ENCODE data around the gene NTN1. TPM values are rescaled to one million over a fixed set of nuclear protein-coding genes. Genes with fewer than 3 reads are reported as not detected.

The NTN1 gene
- total RNA-seq, 4 donors from 2014 or later = 15.9 to 31.0 (median 25.0) TPM

DNA sequence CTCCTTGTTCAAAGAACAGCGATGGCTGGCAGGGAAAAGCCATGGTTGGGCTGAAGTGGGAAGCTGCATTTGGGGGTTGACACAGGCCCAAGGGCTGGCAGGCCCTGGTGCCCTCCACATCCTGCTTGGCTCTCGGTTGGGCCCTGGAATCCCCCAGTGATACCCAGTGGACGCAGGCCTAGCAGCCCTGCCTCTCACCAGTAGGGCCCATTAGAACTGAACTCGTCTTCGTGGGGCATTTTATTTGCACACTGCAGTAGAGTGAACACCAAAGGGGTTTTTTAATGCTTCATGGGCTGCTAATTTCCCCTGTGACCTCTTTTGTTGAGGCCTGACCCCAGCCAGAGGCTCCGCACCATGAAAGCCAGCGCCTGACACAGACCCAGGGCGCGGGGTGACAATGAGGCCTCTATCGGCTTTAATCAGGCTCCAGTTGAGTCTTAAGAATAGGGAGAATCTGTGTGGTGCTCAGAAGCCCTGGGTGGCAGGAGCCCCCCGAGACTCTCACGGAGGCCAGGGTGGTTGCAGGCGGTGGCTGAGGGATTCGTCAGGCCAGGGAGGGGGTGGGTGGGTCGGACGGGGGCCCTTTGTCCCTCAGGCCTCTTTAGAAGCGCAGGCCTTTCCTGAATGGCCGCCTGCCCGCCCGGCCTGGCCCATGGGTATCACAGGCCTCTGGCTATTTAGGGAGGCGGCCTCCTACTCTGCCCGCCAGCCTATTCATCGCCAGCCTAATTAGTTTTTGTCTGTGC, 199.3 kb downstream of the NTN1 start:
- peak overlapping the region in 1 of 4 donors; percentile 0 for H3K27ac ChIP-seq
- peaks cover 0 to 26% (median 0%) of the 10 kb centered on the region in 4 donors for H3K4me1 ChIP-seq
- WGBS, 2 donors = 44 to 71% methylated on average over 12 to 18 of the region's 23 CpGs
- no peak overlapping the region for H3K4me3 ChIP-seq
- peaks cover 0 to 11% (median 0%) of the 10 kb centered on the region in 4 donors for H3K9me3 ChIP-seq
- no peak for DNase-seq (ENCODE audit: low spot score in 2 of 2)
- no peak for TF ChIP-seq EP300 (IDR thresholded peaks at IDR 0.05)
- TF ChIP-seq, protein P1, sequence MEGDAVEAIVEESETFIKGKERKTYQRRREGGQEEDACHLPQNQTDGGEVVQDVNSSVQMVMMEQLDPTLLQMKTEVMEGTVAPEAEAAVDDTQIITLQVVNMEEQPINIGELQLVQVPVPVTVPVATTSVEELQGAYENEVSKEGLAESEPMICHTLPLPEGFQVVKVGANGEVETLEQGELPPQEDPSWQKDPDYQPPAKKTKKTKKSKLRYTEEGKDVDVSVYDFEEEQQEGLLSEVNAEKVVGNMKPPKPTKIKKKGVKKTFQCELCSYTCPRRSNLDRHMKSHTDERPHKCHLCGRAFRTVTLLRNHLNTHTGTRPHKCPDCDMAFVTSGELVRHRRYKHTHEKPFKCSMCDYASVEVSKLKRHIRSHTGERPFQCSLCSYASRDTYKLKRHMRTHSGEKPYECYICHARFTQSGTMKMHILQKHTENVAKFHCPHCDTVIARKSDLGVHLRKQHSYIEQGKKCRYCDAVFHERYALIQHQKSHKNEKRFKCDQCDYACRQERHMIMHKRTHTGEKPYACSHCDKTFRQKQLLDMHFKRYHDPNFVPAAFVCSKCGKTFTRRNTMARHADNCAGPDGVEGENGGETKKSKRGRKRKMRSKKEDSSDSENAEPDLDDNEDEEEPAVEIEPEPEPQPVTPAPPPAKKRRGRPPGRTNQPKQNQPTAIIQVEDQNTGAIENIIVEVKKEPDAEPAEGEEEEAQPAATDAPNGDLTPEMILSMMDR (IDR thresholded peaks at IDR 0.05) = no peak
- TF ChIP-seq POLR2A (IDR thresholded peaks at IDR 0.05) = no peak
- no peaks in the 10 kb centered on the region for H3K27me3 ChIP-seq
- H3K36me3 ChIP-seq = peaks cover 0 to 3% (median 0%) of the 10 kb centered on the region in 3 donors

DNA sequence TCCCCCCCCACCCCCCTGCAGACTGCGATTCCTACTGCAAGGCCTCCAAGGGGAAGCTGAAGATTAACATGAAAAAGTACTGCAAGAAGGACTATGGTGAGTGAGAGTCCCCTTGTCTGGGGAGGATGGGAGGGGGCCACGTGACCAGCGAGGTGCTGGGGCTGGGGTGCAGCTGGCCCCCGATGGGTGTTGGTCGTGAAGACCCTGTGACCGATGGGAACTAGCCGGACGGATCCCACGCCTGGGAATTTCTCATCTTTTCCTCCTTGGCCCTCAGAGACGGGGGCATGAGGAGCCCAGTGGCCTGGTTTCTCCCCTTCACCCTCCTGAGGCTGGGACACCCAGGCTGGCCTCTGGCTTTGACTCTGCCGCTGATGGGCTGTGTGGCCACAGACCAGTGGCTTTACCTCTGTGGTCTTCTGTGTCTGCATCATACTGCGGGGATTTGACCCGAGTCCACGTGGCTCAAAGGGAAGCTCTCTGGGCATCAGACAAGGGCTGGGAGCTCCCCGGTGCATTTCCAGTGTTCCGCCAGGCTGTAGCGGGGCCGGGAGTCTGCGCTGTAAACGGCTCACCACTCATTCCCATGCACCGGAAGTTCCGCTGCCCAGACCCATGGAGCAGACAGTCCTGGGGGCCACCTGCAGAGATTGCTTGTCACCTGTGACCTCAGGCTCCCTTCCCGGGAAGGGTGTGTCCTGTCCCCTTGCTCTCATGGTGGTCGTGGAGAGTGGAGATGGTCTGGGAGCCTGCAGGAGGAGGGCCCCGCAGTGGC, 200.0 kb downstream of the NTN1 start:
- TF ChIP-seq, protein P1 (IDR thresholded peaks at IDR 0.05) = no peak
- TF ChIP-seq POLR2A (IDR thresholded peaks at IDR 0.05) = no peak
- no peak for TF ChIP-seq EP300 (IDR thresholded peaks at IDR 0.05)
- peaks cover 0 to 26% (median 0%) of the 10 kb centered on the region in 4 donors for H3K4me1 ChIP-seq
- WGBS, 2 donors = 81 to 88% methylated on average over 18 to 25 of the region's 25 CpGs
- no peak overlapping the region for H3K4me3 ChIP-seq
- H3K9me3 ChIP-seq = peaks cover 0 to 3% (median 0%) of the 10 kb centered on the region in 4 donors
- DNase-seq (ENCODE audit: low spot score in 2 of 2) = no peak
- H3K27ac ChIP-seq = no peak overlapping the region
- no peaks in the 10 kb centered on the region for H3K36me3 ChIP-seq
- no peaks in the 10 kb centered on the region for H3K27me3 ChIP-seq

DNA sequence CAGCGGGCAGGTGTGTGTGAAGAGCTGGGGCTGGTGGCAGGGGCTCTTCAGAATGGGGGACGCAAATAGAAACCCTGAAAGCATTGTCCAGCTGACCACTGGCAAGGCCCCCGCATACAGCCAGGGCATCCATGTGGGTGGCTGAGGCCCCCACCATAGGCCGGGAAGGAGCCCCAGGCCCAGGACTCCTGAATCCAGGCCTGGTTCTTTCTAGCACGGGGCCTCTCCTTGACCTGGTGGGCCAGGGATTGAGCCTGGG, 200.5 kb downstream of the NTN1 start:
- Histone ChIP-seq H3K27me3 (no peaks in the 10 kb centered on the region), H3K4me1 (peaks cover 0 to 25% (median 0%) of the 10 kb centered on the region in 4 donors), H3K9me3 (no peaks in the 10 kb centered on the region), H3K4me3 (no peak overlapping the region), H3K27ac (no peak overlapping the region), H3K36me3 (no peaks in the 10 kb centered on the region)
- TF ChIP-seq, protein P1 (IDR thresholded peaks at IDR 0.05) = no peak
- TF ChIP-seq EP300 (IDR thresholded peaks at IDR 0.05) (no peak), POLR2A (IDR thresholded peaks at IDR 0.05) (no peak)
- DNase-seq (ENCODE audit: low spot score in 2 of 2) = no peak
- WGBS, 2 donors = 80 to 97% methylated on average over 1 to 5 of the region's 5 CpGs

DNA sequence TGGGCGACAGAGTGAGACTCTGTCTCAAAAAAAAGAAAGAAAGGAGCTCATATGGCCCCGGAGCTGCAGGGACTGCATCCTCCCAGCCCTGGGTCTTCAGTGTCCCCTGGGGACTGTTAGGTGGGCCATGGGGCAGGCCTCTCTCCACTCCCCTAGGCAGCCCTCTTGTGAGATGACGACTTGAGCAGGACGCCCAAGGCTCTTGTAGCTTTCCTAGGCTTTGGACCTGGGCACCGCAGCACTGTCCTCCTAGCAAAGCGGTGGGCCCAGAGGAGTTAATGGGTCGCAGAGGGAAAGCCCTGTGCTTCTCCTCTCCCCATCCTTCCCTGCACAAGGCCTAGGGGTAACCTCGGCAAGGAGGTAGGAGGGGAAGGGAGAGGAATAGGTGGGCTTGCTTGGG, 202.2 kb downstream of the NTN1 start:
- Histone ChIP-seq H3K27me3 (no peaks in the 10 kb centered on the region), H3K27ac (no peak overlapping the region), H3K4me3 (no peak overlapping the region), H3K9me3 (no peaks in the 10 kb centered on the region), H3K4me1 (peaks cover 0 to 17% (median 0%) of the 10 kb centered on the region in 4 donors), H3K36me3 (no peaks in the 10 kb centered on the region)
- TF ChIP-seq EP300 (IDR thresholded peaks at IDR 0.05) (no peak), POLR2A (IDR thresholded peaks at IDR 0.05) (no peak)
- TF ChIP-seq, protein P1 (IDR thresholded peaks at IDR 0.05) = no peak
- DNase-seq (ENCODE audit: low spot score in 2 of 2) = no peak
- 80 to 87% methylated on average over 8 of the region's 8 CpGs for WGBS, 2 donors

DNA sequence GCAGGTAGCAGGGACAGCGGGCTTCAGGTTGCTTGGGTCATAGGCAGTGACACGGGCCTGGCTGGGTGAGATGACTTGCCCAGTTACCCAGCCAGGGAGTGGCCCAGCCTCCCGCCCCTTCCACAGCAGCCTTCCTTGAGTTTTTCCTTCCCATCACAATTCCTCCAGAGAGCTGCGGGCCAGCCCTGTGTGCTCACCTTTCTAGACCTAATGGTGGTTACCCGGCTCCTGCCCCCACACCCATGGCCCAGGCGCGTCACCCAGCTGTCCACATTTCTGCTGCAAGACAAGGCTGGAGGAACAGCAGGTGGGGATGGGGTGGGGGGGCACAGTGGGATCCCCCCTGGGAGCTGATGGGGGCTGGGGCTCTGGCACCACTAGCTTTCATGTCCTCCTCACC, 203.2 kb downstream of the NTN1 start:
- no peak for DNase-seq (ENCODE audit: low spot score in 2 of 2)
- no peak overlapping the region for H3K4me3 ChIP-seq
- WGBS, 2 donors = 95 to 98% methylated on average over 7 of the region's 7 CpGs
- no peaks in the 10 kb centered on the region for H3K27me3 ChIP-seq
- no peak for TF ChIP-seq EP300 (IDR thresholded peaks at IDR 0.05)
- no peak for TF ChIP-seq POLR2A (IDR thresholded peaks at IDR 0.05)
- TF ChIP-seq, protein P1 (IDR thresholded peaks at IDR 0.05) = no peak
- no peaks in the 10 kb centered on the region for H3K9me3 ChIP-seq
- no peak overlapping the region for H3K27ac ChIP-seq
- no peaks in the 10 kb centered on the region for H3K36me3 ChIP-seq
- H3K4me1 ChIP-seq = peaks cover 0 to 19% (median 0%) of the 10 kb centered on the region in 4 donors
